ENCODE data around the gene MTFP1. TPM values are rescaled to one million over a fixed set of nuclear protein-coding genes. Genes with fewer than 3 reads are reported as not detected.
A peak's percentile ranks its signal among the peaks of the same experiment; 100 is the strongest.

MTFP1 gene
- total and polyA plus RNA-seq, 4 donors, result 6.8 to 20.2 (median 8.8) TPM

DNA sequence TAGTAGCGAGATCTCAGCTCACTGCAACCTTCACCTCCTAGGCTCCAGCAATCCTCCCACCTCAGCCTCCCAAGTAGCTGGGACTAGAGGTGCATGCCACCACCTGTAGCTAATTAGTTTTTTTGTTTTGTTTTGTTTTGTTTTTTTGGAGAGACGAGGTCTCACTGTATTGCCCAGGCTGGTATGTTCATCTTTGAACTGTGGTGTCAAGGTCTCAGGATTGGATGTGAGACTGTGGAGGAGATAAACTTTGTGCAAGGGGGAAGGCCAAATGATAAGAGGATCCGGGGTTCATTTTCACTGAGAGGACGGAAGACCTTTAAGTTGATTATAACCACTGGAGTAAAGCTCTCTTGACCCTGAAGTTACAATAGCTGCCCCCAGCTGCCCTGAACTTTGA is 19.8 kb upstream of the MTFP1 start:
- Histone ChIP-seq H3K9me3 (ENCODE audit: control insufficient read depth in 4 of 4, low read length in 3 of 4) (no peaks in the 10 kb centered on the region), H3K4me1 (ENCODE audit: control insufficient read depth in 4 of 4, insufficient read depth in 4 of 4, low read length in 3 of 4) (peaks cover 10 to 74% (median 66%) of the 10 kb centered on the region in 4 donors), H3K27ac (ENCODE audit: low read depth in 1 of 2, low read length in 2 of 2) (peak overlapping the region in 1 of 2 donors; percentile 27), H3K36me3 (ENCODE audit: control insufficient read depth in 4 of 4, insufficient read depth in 3 of 4, low read depth in 1 of 4, low read length in 3 of 4) (peaks cover 5 to 41% (median 36%) of the 10 kb centered on the region in 4 donors), H3K9ac (ENCODE audit: low read depth in 1 of 2, low read length in 2 of 2) (no peak overlapping the region), H3K4me3 (ENCODE audit: low read depth in 1 of 3, low read length in 3 of 3) (no peak overlapping the region), H3K27me3 (ENCODE audit: control insufficient read depth in 4 of 4, insufficient read depth in 4 of 4, low read length in 3 of 4) (no peaks in the 10 kb centered on the region)
- 48% methylated on average over 4 of the region's 4 CpGs for WGBS
- TF ChIP-seq HNF4A (conservative IDR thresholded peaks at IDR 0.05), result peak; percentile 70 to 73
- TF ChIP-seq, protein P1, sequence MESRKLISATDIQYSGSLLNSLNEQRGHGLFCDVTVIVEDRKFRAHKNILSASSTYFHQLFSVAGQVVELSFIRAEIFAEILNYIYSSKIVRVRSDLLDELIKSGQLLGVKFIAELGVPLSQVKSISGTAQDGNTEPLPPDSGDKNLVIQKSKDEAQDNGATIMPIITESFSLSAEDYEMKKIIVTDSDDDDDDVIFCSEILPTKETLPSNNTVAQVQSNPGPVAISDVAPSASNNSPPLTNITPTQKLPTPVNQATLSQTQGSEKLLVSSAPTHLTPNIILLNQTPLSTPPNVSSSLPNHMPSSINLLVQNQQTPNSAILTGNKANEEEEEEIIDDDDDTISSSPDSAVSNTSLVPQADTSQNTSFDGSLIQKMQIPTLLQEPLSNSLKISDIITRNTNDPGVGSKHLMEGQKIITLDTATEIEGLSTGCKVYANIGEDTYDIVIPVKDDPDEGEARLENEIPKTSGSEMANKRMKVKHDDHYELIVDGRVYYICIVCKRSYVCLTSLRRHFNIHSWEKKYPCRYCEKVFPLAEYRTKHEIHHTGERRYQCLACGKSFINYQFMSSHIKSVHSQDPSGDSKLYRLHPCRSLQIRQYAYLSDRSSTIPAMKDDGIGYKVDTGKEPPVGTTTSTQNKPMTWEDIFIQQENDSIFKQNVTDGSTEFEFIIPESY (IDR thresholded peaks at IDR 0.05), result no peak
- peak; percentile 11 for TF ChIP-seq SP1 (IDR thresholded peaks at IDR 0.05)
- peak in 1 of 2 donors; percentile 22 for TF ChIP-seq RXRA (IDR thresholded peaks at IDR 0.05)
- no peak for DNase-seq (ENCODE audit: low spot score)

DNA sequence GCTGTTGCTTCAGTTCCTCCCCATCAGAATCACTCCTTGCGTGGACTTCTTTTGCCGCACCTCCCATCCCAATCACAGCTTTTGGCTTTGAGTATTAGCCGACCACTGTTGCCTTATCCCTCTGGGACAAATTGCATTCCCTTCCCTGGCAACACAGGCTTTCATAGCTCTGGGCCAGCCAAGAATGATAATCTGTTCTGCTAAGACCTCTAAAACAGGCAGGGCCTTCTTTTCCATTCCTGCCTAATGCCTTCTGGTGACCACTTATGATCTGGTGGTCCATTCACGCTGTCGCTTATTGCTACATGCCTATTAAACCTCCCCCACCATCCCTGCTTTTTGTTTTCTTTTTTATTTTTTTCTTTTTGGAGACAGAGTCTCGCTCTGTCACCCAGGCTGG is 19.2 kb upstream of the MTFP1 start:
- Histone ChIP-seq H3K4me1 (ENCODE audit: control insufficient read depth in 4 of 4, insufficient read depth in 4 of 4, low read length in 3 of 4) (peaks cover 10 to 76% (median 66%) of the 10 kb centered on the region in 4 donors), H3K27ac (ENCODE audit: low read depth in 1 of 2, low read length in 2 of 2) (no peak overlapping the region), H3K27me3 (ENCODE audit: control insufficient read depth in 4 of 4, insufficient read depth in 4 of 4, low read length in 3 of 4) (no peaks in the 10 kb centered on the region), H3K9ac (ENCODE audit: low read depth in 1 of 2, low read length in 2 of 2) (no peak overlapping the region), H3K4me3 (ENCODE audit: low read depth in 1 of 3, low read length in 3 of 3) (no peak overlapping the region), H3K9me3 (ENCODE audit: control insufficient read depth in 4 of 4, low read length in 3 of 4) (no peaks in the 10 kb centered on the region), H3K36me3 (ENCODE audit: control insufficient read depth in 4 of 4, insufficient read depth in 3 of 4, low read depth in 1 of 4, low read length in 3 of 4) (peaks cover 5 to 44% (median 39%) of the 10 kb centered on the region in 4 donors)
- no peak for DNase-seq (ENCODE audit: low spot score)
- WGBS, result 92% methylated on average over 6 of the region's 6 CpGs
- TF ChIP-seq, protein P2, sequence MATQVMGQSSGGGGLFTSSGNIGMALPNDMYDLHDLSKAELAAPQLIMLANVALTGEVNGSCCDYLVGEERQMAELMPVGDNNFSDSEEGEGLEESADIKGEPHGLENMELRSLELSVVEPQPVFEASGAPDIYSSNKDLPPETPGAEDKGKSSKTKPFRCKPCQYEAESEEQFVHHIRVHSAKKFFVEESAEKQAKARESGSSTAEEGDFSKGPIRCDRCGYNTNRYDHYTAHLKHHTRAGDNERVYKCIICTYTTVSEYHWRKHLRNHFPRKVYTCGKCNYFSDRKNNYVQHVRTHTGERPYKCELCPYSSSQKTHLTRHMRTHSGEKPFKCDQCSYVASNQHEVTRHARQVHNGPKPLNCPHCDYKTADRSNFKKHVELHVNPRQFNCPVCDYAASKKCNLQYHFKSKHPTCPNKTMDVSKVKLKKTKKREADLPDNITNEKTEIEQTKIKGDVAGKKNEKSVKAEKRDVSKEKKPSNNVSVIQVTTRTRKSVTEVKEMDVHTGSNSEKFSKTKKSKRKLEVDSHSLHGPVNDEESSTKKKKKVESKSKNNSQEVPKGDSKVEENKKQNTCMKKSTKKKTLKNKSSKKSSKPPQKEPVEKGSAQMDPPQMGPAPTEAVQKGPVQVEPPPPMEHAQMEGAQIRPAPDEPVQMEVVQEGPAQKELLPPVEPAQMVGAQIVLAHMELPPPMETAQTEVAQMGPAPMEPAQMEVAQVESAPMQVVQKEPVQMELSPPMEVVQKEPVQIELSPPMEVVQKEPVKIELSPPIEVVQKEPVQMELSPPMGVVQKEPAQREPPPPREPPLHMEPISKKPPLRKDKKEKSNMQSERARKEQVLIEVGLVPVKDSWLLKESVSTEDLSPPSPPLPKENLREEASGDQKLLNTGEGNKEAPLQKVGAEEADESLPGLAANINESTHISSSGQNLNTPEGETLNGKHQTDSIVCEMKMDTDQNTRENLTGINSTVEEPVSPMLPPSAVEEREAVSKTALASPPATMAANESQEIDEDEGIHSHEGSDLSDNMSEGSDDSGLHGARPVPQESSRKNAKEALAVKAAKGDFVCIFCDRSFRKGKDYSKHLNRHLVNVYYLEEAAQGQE (IDR thresholded peaks at IDR 0.05), result no peak
- no peak for TF ChIP-seq HNF4G (IDR thresholded peaks at IDR 0.05)
- TF ChIP-seq HNF4A (conservative IDR thresholded peaks at IDR 0.05), result no peak
- no peak for TF ChIP-seq GABPA (IDR thresholded peaks at IDR 0.05 in 1 of 2, conservative IDR thresholded peaks at IDR 0.05 in 1 of 2)

DNA sequence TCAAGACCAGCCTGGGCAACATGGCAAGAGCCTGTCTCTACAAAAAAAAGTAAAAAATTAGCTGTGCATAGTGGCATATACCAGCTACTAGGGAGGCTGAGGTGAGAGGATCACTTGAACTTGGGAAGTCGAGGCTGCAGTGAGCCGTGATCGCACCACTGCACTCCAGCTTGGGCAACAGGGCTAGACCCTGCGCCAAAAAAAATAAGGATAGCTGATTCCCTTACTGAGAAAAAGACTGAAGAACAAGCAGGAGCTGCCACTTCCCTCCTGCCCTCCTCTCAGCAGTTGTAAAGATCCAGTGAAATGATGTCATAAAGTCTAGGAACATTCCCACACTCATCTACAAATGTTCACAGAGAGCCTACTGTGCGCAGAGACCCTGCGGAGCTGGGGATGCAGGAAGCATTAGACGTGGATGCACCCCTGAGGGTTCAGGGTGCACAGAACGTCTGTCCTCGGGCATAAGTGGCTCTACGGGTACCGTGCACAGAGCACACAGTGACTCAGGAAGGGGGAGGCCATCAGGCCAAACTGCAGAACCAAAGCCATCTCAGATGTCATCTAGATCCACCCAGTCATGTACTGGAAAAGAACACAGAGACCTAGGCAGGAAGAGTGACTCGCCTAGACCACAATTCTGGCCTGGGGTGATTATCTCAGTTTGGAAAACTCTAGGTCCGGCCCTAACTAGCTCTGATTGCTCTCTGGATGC is 17.0 kb upstream of the MTFP1 start:
- TF ChIP-seq, protein P2 (IDR thresholded peaks at IDR 0.05), result no peak
- TF ChIP-seq, protein P1 (IDR thresholded peaks at IDR 0.05), result no peak
- TF ChIP-seq NR2F2 (IDR thresholded peaks at IDR 0.05) (peak; percentile 34), YY1 (IDR thresholded peaks at IDR 0.05) (no peak)
- TF ChIP-seq, protein P3, sequence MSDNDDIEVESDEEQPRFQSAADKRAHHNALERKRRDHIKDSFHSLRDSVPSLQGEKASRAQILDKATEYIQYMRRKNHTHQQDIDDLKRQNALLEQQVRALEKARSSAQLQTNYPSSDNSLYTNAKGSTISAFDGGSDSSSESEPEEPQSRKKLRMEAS (IDR thresholded peaks at IDR 0.05), result no peak
- TF ChIP-seq, protein P4, sequence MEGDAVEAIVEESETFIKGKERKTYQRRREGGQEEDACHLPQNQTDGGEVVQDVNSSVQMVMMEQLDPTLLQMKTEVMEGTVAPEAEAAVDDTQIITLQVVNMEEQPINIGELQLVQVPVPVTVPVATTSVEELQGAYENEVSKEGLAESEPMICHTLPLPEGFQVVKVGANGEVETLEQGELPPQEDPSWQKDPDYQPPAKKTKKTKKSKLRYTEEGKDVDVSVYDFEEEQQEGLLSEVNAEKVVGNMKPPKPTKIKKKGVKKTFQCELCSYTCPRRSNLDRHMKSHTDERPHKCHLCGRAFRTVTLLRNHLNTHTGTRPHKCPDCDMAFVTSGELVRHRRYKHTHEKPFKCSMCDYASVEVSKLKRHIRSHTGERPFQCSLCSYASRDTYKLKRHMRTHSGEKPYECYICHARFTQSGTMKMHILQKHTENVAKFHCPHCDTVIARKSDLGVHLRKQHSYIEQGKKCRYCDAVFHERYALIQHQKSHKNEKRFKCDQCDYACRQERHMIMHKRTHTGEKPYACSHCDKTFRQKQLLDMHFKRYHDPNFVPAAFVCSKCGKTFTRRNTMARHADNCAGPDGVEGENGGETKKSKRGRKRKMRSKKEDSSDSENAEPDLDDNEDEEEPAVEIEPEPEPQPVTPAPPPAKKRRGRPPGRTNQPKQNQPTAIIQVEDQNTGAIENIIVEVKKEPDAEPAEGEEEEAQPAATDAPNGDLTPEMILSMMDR (IDR thresholded peaks at IDR 0.05; ENCODE audit: low read depth, low read length, missing input control), result no peak
- Histone ChIP-seq H3K36me3 (ENCODE audit: control insufficient read depth in 4 of 4, insufficient read depth in 3 of 4, low read depth in 1 of 4, low read length in 3 of 4) (peaks cover 8 to 54% (median 44%) of the 10 kb centered on the region in 4 donors), H3K4me3 (ENCODE audit: low read depth in 1 of 3, low read length in 3 of 3) (no peak overlapping the region), H3K9me3 (ENCODE audit: control insufficient read depth in 4 of 4, low read length in 3 of 4) (no peaks in the 10 kb centered on the region), H3K27ac (ENCODE audit: low read depth in 1 of 2, low read length in 2 of 2) (no peak overlapping the region), H3K9ac (ENCODE audit: low read depth in 1 of 2, low read length in 2 of 2) (no peak overlapping the region), H3K27me3 (ENCODE audit: control insufficient read depth in 4 of 4, insufficient read depth in 4 of 4, low read length in 3 of 4) (no peaks in the 10 kb centered on the region), H3K4me1 (ENCODE audit: control insufficient read depth in 4 of 4, insufficient read depth in 4 of 4, low read length in 3 of 4) (peaks cover 7 to 73% (median 57%) of the 10 kb centered on the region in 4 donors)
- no peak for DNase-seq (ENCODE audit: low spot score)
- WGBS, result 83% methylated on average over 13 of the region's 13 CpGs

All from liver (tissue), 9 donors.